K562 (cell line): Measurements from ENCODE around the gene APOC1. TPM values are rescaled to one million over a fixed set of nuclear protein-coding genes. Genes with fewer than 3 reads are reported as not detected.

Source experiments
- ARHGAP35 ChIP-seq: fragments of 450-650 bp; IDR thresholded peaks from 2 replicates; pipeline ENCODE4 v1.6.1; 2018; ENCODE audit not compliant: partially characterized antibody
- CCAR2 ChIP-seq: fragments of 200-400 bp; formaldehyde crosslinking; IDR thresholded peaks from 2 replicates; pipeline ENCODE4 v1.6.1; 2017; ENCODE audit warnings: mild to moderate bottlenecking, low read depth, low read length
- CHCHD3 ChIP-seq: fragments of 250-450 bp; sonication (Bioruptor Pico); IDR thresholded peaks from 2 replicates; pipeline ENCODE4 v2.1.2; 2022; ENCODE audit warnings: mild to moderate bottlenecking
- CHD1 ChIP-seq: fragments of 200-600 bp; sonication (generic); IDR thresholded peaks from one replicate; pipeline ENCODE4 v1.6.1; 2012; ENCODE audit warnings: mild to moderate bottlenecking, moderate library complexity, low read length, inconsistent platforms
- CREB1 ChIP-seq, 2 experiments: sonication (generic) in 1 of 2; formaldehyde crosslinking in 1 of 2; IDR thresholded peaks; 2 replicates each; pipeline versions ENCODE4 v1.6.1 to v1.8.0; 2012 to 2022; ENCODE audit warnings: inconsistent platforms in 1 of 2, mild to moderate bottlenecking in 1 of 2, missing genetic modification reagents in 1 of 2, moderate library complexity in 1 of 2
- CREM ChIP-seq: IDR thresholded peaks from 2 replicates; pipeline ENCODE4 v1.6.1; 2014; ENCODE audit warnings: antibody characterized with exemption, low read depth
- FOS ChIP-seq: IDR thresholded peaks from 3 replicates; pipeline ENCODE4 v1.6.1; 2011; ENCODE audit not compliant: insufficient read length; ENCODE audit errors: extremely low read depth
- JUN ChIP-seq, 2 experiments: sonication (generic) in 1 of 2; formaldehyde crosslinking in 1 of 2; IDR thresholded peaks; 2 replicates each; pipeline versions ENCODE4 v1.6.1 to v1.8.0; 2012 to 2022; ENCODE audit warnings: borderline replicate concordance in 2 of 2, mild to moderate bottlenecking in 2 of 2, improper control_type of control experiment in 1 of 2, low read depth in 1 of 2, low read length in 1 of 2, missing genetic modification reagents in 1 of 2
- KDM4B ChIP-seq, 2 experiments: fragments of 450-650 bp in 1 of 2; sonication (generic) in 1 of 2; IDR thresholded peaks; 2 replicates each; pipeline ENCODE4 v1.6.1; 2016 to 2017; ENCODE audit warnings: borderline replicate concordance in 2 of 2, antibody characterized with exemption in 1 of 2, low read depth in 1 of 2, mild to moderate bottlenecking in 1 of 2
- MAFG ChIP-seq: fragments of 450-650 bp; conservative IDR thresholded peaks from 2 replicates; pipeline ENCODE4 v1.6.1; 2016; ENCODE audit warnings: missing genetic modification characterization, missing compliant biosample characterization
- POLR2AphosphoS2 ChIP-seq: IDR thresholded peaks from 2 replicates; pipeline ENCODE4 v1.6.1; 2012; ENCODE audit warnings: low read length, improper control_type of control experiment
- PRPF4 ChIP-seq: fragments of 200-400 bp; formaldehyde crosslinking; IDR thresholded peaks from one replicate; pipeline ENCODE4 v1.6.1; 2017; ENCODE audit warnings: low read length, low read depth, mild to moderate bottlenecking; ENCODE audit not compliant: insufficient read depth, poor library complexity, severe bottlenecking
- RFX5 ChIP-seq: IDR thresholded peaks from 2 replicates; pipeline ENCODE4 v1.6.1; 2011; ENCODE audit warnings: low read depth, mild to moderate bottlenecking, improper control_type of control experiment, low read length
- SMARCA4 ChIP-seq: fragments of 450-650 bp; IDR thresholded peaks from 2 replicates; pipeline ENCODE4 v1.6.1; 2016
- TAF9B ChIP-seq: fragments of 450-650 bp; IDR thresholded peaks from 2 replicates; pipeline ENCODE4 v1.6.1; 2018; ENCODE audit warnings: mild to moderate bottlenecking; ENCODE audit not compliant: partially characterized antibody
- TBP ChIP-seq: optimal IDR thresholded peaks from 2 replicates; pipeline ENCODE3; 2011; ENCODE audit warnings: low read depth, low read length, improper control_type of control experiment
- TEAD1 ChIP-seq, 2 experiments: fragments of 450-650 bp in 1 of 2; sonication (generic) in 1 of 2; formaldehyde crosslinking; IDR thresholded peaks; 2 replicates each; pipeline versions ENCODE4 v1.4.0 to v1.8.0; 2020 to 2022; ENCODE audit warnings: mild to moderate bottlenecking in 2 of 2, missing genetic modification reagents in 1 of 2
- YY1 ChIP-seq, 3 experiments: IDR thresholded peaks; 2 replicates each; pipeline ENCODE4 v1.6.1; 2011; ENCODE audit warnings: low read length in 2 of 3, mild to moderate bottlenecking in 2 of 3, moderate library complexity in 2 of 3, borderline replicate concordance in 1 of 3, control low read depth in 1 of 3, low read depth in 1 of 3; ENCODE audit not compliant: insufficient read depth in 3 of 3, insufficient replicate concordance in 2 of 3, control insufficient read depth in 1 of 3, insufficient read length in 1 of 3; ENCODE audit errors: extremely low read depth in 1 of 3
- ZNF79 ChIP-seq: fragments of 250-450 bp; sonication (Bioruptor Pico); IDR thresholded peaks from 2 replicates; pipeline ENCODE4 v1.4.0; 2020; ENCODE audit warnings: low read depth, mild to moderate bottlenecking, moderate library complexity
- polyA plus RNA-seq, 8 experiments: library from polyadenylated mRNA; depleted of rRNA in 4 of 8; stranded (reverse) in 5 of 8; unstranded in 3 of 8; fragments of >200 nt; fragmentation: Nextera tagmentation in 2 of 8; fragmentation: Illumina TruSeq in 1 of 8; extraction: Ambion mirVana in 2 of 8; extraction: Trizol in 1 of 8; gene quantifications; 2 replicates each; pipeline versions ENCODE4 v1.2.1 to v1.2.3, GENCODE V29; 2011 to 2014; ENCODE audit warnings: inconsistent platforms in 1 of 8, missing spikeins in 1 of 8
- total RNA-seq, 7 experiments: library from RNA; depleted of rRNA in 6 of 7; stranded (reverse); fragments of >200 nt in 6 of 7; fragmentation: Illumina TruSeq in 2 of 7; extraction: Trizol in 2 of 7; gene quantifications; 2 replicates each; pipeline versions ENCODE4 v1.2.1 to v1.2.3, GENCODE V29; 2011 to 2021; ENCODE audit warnings: low replicate concordance in 1 of 7
- TF ChIP-seq, protein P1 (sequence below): sonication (generic); IDR thresholded peaks from 2 replicates; pipeline ENCODE4 v1.6.1; 2016
- TF ChIP-seq, protein P2 (sequence below): fragments of 250-450 bp; sonication (Bioruptor Pico); IDR thresholded peaks from 2 replicates; pipeline ENCODE4 v1.5.0; 2022; ENCODE audit warnings: mild to moderate bottlenecking
- TF ChIP-seq, protein P3 (sequence below), 3 experiments: fragments of 200-800 bp in 1 of 3; sonication (Bioruptor generic) in 1 of 3; sonication (generic) in 1 of 3; formaldehyde crosslinking in 1 of 3; IDR thresholded peaks; 2 replicates each; pipeline versions ENCODE4 v1.6.1 to v1.8.0; 2016 to 2022; ENCODE audit warnings: mild to moderate bottlenecking in 2 of 3, missing compliant biosample characterization in 2 of 3, missing genetic modification characterization in 2 of 3, missing genetic modification reagents in 1 of 3

Gene APOC1
- total and polyA plus RNA-seq, 9 of the 15 experiments (the other 6 are each of a cell fraction or from before 2014, with no cell fraction given): 115 to 408 (median 220) TPM

DNA sequence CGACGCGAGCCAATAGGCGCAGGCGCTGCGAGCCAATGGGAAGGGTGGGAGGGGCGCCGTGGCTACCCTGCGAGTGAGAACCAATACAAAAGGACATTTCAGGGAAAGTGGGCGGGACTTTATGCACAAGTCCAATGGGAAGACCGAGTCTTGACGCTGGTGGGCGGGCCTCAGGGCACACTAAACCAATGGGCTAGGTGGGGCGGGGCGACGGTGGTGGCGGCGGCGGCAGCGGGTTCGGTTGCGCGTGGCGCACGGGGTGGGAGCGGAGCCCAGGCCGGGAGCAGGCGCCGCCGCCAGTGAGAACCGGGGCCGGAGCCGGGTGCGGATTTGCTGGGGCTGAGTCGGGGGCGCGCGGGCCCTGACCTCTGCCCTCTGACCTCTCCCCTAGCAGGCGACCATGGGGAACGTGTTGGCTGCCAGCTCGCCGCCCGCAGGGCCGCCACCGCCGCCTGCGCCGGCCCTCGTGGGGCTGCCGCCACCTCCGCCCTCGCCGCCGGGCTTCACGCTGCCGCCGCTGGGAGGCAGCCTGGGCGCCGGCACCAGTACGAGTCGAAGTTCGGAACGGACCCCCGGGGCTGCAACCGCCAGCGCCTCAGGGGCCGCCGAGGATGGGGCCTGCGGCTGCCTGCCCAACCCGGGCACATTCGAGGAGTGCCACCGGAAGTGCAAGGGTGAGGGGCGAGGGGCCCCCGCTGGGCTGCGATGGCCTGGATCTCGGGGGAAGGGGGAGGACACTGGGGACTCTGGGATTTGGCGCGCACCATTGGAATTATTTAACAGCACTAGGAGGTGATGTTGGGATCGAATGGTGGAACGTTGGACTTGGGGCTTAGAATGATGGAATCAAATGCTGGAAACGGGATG is 23.2 kb upstream of the APOC1 start, which contains the start of gene TOMM40 (continued):
- peak; percentile 39; the same call in 1 of the 2 replicates for TF ChIP-seq CREB1 (IDR thresholded peaks at IDR 0.05)
- peak; percentile 62; the same call in 1 of the 2 replicates for TF ChIP-seq CREB1 (CRISPR knock-in tag; IDR thresholded peaks at IDR 0.05)
- TF ChIP-seq, protein P1, sequence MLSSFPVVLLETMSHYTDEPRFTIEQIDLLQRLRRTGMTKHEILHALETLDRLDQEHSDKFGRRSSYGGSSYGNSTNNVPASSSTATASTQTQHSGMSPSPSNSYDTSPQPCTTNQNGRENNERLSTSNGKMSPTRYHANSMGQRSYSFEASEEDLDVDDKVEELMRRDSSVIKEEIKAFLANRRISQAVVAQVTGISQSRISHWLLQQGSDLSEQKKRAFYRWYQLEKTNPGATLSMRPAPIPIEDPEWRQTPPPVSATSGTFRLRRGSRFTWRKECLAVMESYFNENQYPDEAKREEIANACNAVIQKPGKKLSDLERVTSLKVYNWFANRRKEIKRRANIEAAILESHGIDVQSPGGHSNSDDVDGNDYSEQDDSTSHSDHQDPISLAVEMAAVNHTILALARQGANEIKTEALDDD: no peak
- TF ChIP-seq CHD1: no peak
- no peak for TF ChIP-seq POLR2AphosphoS2
- no peak for TF ChIP-seq CHCHD3 (CRISPR knock-in tag)
- TF ChIP-seq TBP: peak; percentile 51
- no peak; the same call in 1 of the 2 replicates for TF ChIP-seq JUN (IDR thresholded peaks at IDR 0.05; ENCODE audit: borderline replicate concordance, low read depth, low read length)
- no peak for TF ChIP-seq JUN (CRISPR knock-in tag; IDR thresholded peaks at IDR 0.05; ENCODE audit: borderline replicate concordance)
- no peak for TF ChIP-seq KDM4B (IDR thresholded peaks at IDR 0.05; ENCODE audit: borderline replicate concordance in 2 of 2, low read depth in 1 of 2)
- TF ChIP-seq ARHGAP35: no peak
- TF ChIP-seq SMARCA4: no peak
- TF ChIP-seq CCAR2: no peak
- peak; percentile 84 for TF ChIP-seq CREM
- no peak for TF ChIP-seq PRPF4
- TF ChIP-seq YY1 (IDR thresholded peaks at IDR 0.05; ENCODE audit: borderline replicate concordance in 1 of 3, control insufficient read depth in 1 of 3, extremely low read depth in 1 of 3, insufficient read depth in 3 of 3, insufficient read length in 1 of 3, insufficient replicate concordance in 2 of 3, low read depth in 1 of 3, low read length in 2 of 3): peak in 2 of 3 experiments; percentile 20 to 49
- TF ChIP-seq MAFG: no peak
- no peak; a peak in 1 of 4 replicates for TF ChIP-seq TEAD1 (CRISPR knock-in tag; IDR thresholded peaks at IDR 0.05)
- TF ChIP-seq ZNF79: no peak
- no peak for TF ChIP-seq RFX5
- TF ChIP-seq FOS: peak; percentile 84
- TF ChIP-seq, protein P2, sequence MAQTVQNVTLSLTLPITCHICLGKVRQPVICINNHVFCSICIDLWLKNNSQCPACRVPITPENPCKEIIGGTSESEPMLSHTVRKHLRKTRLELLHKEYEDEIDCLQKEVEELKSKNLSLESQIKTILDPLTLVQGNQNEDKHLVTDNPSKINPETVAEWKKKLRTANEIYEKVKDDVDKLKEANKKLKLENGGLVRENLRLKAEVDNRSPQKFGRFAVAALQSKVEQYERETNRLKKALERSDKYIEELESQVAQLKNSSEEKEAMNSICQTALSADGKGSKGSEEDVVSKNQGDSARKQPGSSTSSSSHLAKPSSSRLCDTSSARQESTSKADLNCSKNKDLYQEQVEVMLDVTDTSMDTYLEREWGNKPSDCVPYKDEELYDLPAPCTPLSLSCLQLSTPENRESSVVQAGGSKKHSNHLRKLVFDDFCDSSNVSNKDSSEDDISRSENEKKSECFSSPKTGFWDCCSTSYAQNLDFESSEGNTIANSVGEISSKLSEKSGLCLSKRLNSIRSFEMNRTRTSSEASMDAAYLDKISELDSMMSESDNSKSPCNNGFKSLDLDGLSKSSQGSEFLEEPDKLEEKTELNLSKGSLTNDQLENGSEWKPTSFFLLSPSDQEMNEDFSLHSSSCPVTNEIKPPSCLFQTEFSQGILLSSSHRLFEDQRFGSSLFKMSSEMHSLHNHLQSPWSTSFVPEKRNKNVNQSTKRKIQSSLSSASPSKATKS (CRISPR knock-in tag): no peak
- TF ChIP-seq, protein P3, sequence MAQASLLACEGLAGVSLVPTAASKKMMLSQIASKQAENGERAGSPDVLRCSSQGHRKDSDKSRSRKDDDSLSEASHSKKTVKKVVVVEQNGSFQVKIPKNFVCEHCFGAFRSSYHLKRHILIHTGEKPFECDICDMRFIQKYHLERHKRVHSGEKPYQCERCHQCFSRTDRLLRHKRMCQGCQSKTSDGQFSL (CRISPR knock-in tag; IDR thresholded peaks at IDR 0.05): no peak
- TF ChIP-seq, protein P3 (tag; IDR thresholded peaks at IDR 0.05): no peak
- no peak for TF ChIP-seq TAF9B
